ENCODE results near the gene MGAT3. TPM values are rescaled to one million over a fixed set of nuclear protein-coding genes. Genes with fewer than 3 reads are reported as not detected.
A peak's percentile ranks its signal among the peaks of the same experiment; 100 is the strongest.

Gene MGAT3
- total RNA-seq, 4 donors from 2014 or later = 1.2 to 7.1 (median 3.6) TPM

GRCh38 chr22:39466228-39467006, 9.6 kb downstream of the MGAT3 start:
- intact Hi-C loops (cut with DNase I) = no loop called here
- DNase-seq (ENCODE audit: extremely low spot score) = no peak
- Histone ChIP-seq H3K4me1 (peaks cover 37 to 75% (median 58%) of the 10 kb centered on the region in 4 donors), H3K4me3 (no peak overlapping the region), H3K27ac (replicated peaks in 1 of 4) (peak overlapping the region; percentile 15 to 69 (median 46)), H3K36me3 (no peaks in the 10 kb centered on the region), H3K27me3 (peaks cover 0 to 12% (median 0%) of the 10 kb centered on the region in 4 donors), H3K9me3 (no peaks in the 10 kb centered on the region)
- no peak for TF ChIP-seq POLR2AphosphoS5 (IDR thresholded peaks at IDR 0.05)
- no peak for TF ChIP-seq EP300 (IDR thresholded peaks at IDR 0.05)
- TF ChIP-seq POLR2A (IDR thresholded peaks at IDR 0.05; ENCODE audit: low read depth) = no peak
- TF ChIP-seq CTCF (IDR thresholded peaks at IDR 0.05) = no peak
- 79% methylated on average over 21 of the region's 21 CpGs for WGBS

- no peaks in the 10 kb centered on the region for H3K9me3 ChIP-seq
- H3K27ac ChIP-seq (replicated peaks in 1 of 4) = no peak overlapping the region
- TF ChIP-seq EP300 (IDR thresholded peaks at IDR 0.05) = no peak
- TF ChIP-seq POLR2A (IDR thresholded peaks at IDR 0.05; ENCODE audit: low read depth) = no peak
- TF ChIP-seq POLR2AphosphoS5 (IDR thresholded peaks at IDR 0.05) = no peak
- peaks cover 47 to 76% (median 60%) of the 10 kb centered on the region in 4 donors for H3K4me1 ChIP-seq
- peaks cover 0 to 12% (median 0%) of the 10 kb centered on the region in 4 donors for H3K27me3 ChIP-seq
- WGBS = 89% methylated on average over 17 of the region's 17 CpGs
- no peak for DNase-seq (ENCODE audit: extremely low spot score)
- intact Hi-C loops (cut with DNase I) = no loop called here
- no peak overlapping the region for H3K4me3 ChIP-seq
- no peaks in the 10 kb centered on the region for H3K36me3 ChIP-seq
Measured at GRCh38 chr22:39467390-39467895, 10.6 kb downstream of the MGAT3 start.

- peaks cover 47 to 76% (median 61%) of the 10 kb centered on the region in 4 donors for H3K4me1 ChIP-seq
- no peaks in the 10 kb centered on the region for H3K36me3 ChIP-seq
- 83% methylated on average over 18 of the region's 18 CpGs for WGBS
- DNase-seq (ENCODE audit: extremely low spot score) = no peak
- no peaks in the 10 kb centered on the region for H3K9me3 ChIP-seq
- intact Hi-C loops (cut with DNase I) = no loop called here
- TF ChIP-seq POLR2A (IDR thresholded peaks at IDR 0.05; ENCODE audit: low read depth) = no peak
- no peak for TF ChIP-seq CTCF (IDR thresholded peaks at IDR 0.05)
- TF ChIP-seq POLR2AphosphoS5 (IDR thresholded peaks at IDR 0.05) = no peak
- TF ChIP-seq EP300 (IDR thresholded peaks at IDR 0.05) = no peak
- H3K4me3 ChIP-seq = no peak overlapping the region
- H3K27ac ChIP-seq (replicated peaks in 1 of 4) = peak overlapping the region in 1 of 4 donors; percentile 69
- H3K27me3 ChIP-seq = peaks cover 0 to 12% (median 0%) of the 10 kb centered on the region in 4 donors
Measured at GRCh38 chr22:39468487-39469325, 11.9 kb downstream of the MGAT3 start.

GRCh38 chr22:39469326-39469680, 12.5 kb downstream of the MGAT3 start:
- H3K4me3 ChIP-seq = no peak overlapping the region
- H3K4me1 ChIP-seq = peaks cover 48 to 75% (median 61%) of the 10 kb centered on the region in 4 donors
- no peaks in the 10 kb centered on the region for H3K9me3 ChIP-seq
- no peak for DNase-seq (ENCODE audit: extremely low spot score)
- peak overlapping the region in 2 of 4 donors; percentile 57 to 69 for H3K27ac ChIP-seq (replicated peaks in 1 of 4)
- intact Hi-C loops (cut with DNase I) = no loop called here
- TF ChIP-seq EP300 (IDR thresholded peaks at IDR 0.05) (no peak), POLR2A (IDR thresholded peaks at IDR 0.05; ENCODE audit: low read depth) (no peak), CTCF (IDR thresholded peaks at IDR 0.05) (no peak), POLR2AphosphoS5 (IDR thresholded peaks at IDR 0.05) (no peak)
- H3K36me3 ChIP-seq = no peaks in the 10 kb centered on the region
- 50% methylated on average over 1 of the region's 6 CpGs for WGBS
- H3K27me3 ChIP-seq = peaks cover 0 to 12% (median 0%) of the 10 kb centered on the region in 4 donors
